CD14-positive monocyte (primary cell): ENCODE results near the gene BTN3A1. TPM values are rescaled to one million over a fixed set of nuclear protein-coding genes. Genes with fewer than 3 reads are reported as not detected.

Experiments used
- DNase-seq, 3 donors: peaks; one replicate each; pipeline ENCODE4 v3.0.0-alpha.2; 2011 to 2022
- H2AFZ ChIP-seq: 2 replicates; pipeline ENCODE4 v1.6.0; 2012; ENCODE audit warnings: mild to moderate bottlenecking, low read depth, low read length, inconsistent platforms; ENCODE audit not compliant: insufficient read depth, poor library complexity, severe bottlenecking
- H3K27ac ChIP-seq, 2 donors: 1 replicate in 1 of 2; 2 replicates in 1 of 2; pipeline ENCODE4 v1.5.1; 2012 to 2013; ENCODE audit warnings: low read length in 2 of 2, control low read depth in 1 of 2, inconsistent platforms in 1 of 2, low read depth in 1 of 2, mild to moderate bottlenecking in 1 of 2
- H3K27me3 ChIP-seq, 2 donors: one replicate each; pipeline versions ENCODE4 v1.6.0 to v1.6.1; 2011 to 2013; ENCODE audit warnings: low read length in 2 of 2; ENCODE audit not compliant: control insufficient read depth in 2 of 2, insufficient read depth in 2 of 2
- H3K36me3 ChIP-seq, 2 donors: replicated peaks in 1 of 2; 1 replicate in 1 of 2; 2 replicates in 1 of 2; pipeline versions ENCODE4 v1.5.1 to v1.6.1; 2012 to 2013; ENCODE audit warnings: low read length in 2 of 2, control low read depth in 1 of 2, inconsistent platforms in 1 of 2, mild to moderate bottlenecking in 1 of 2; ENCODE audit not compliant: insufficient read depth in 2 of 2, control insufficient read depth in 1 of 2
- H3K4me1 ChIP-seq, 2 donors: 1 replicate in 1 of 2; 2 replicates in 1 of 2; pipeline versions ENCODE4 v1.5.1 to v1.6.1; 2012 to 2013; ENCODE audit warnings: low read length in 2 of 2, control low read depth in 1 of 2, inconsistent platforms in 1 of 2, mild to moderate bottlenecking in 1 of 2, moderate library complexity in 1 of 2; ENCODE audit not compliant: insufficient read depth in 2 of 2, control insufficient read depth in 1 of 2
- H3K4me2 ChIP-seq: replicated peaks from 2 replicates; pipeline ENCODE3; 2012; ENCODE audit warnings: low read length, moderate library complexity, mild to moderate bottlenecking; ENCODE audit not compliant: poor library complexity, severe bottlenecking; ENCODE audit errors: extremely low read depth
- H3K4me3 ChIP-seq, 3 experiments: fragments of 200-600 bp in 1 of 3; sonication (generic) in 1 of 3; replicated peaks in 1 of 3; 1 replicate in 2 of 3; 2 replicates in 1 of 3; pipeline ENCODE4 v1.5.1; 2011 to 2013; ENCODE audit warnings: low read length in 3 of 3, mild to moderate bottlenecking in 3 of 3, control low read depth in 2 of 3, low read depth in 2 of 3, inconsistent platforms in 1 of 3, moderate library complexity in 1 of 3
- H3K79me2 ChIP-seq: 2 replicates; pipeline ENCODE4 v1.6.0; 2012; ENCODE audit warnings: mild to moderate bottlenecking, control low read depth, inconsistent platforms, low read length, moderate library complexity; ENCODE audit not compliant: insufficient read depth
- H3K9ac ChIP-seq: 2 replicates; pipeline ENCODE4 v1.6.0; 2017; ENCODE audit warnings: low read length, mild to moderate bottlenecking; ENCODE audit not compliant: insufficient read depth, poor library complexity, severe bottlenecking
- H3K9me3 ChIP-seq, 2 donors: replicated peaks in 1 of 2; 1 replicate in 1 of 2; 2 replicates in 1 of 2; pipeline versions ENCODE4 v1.5.1 to v1.6.1; 2012 to 2013; ENCODE audit warnings: low read length in 2 of 2, control low read depth in 1 of 2; ENCODE audit not compliant: control insufficient read depth in 1 of 2, insufficient read depth in 1 of 2
- H4K20me1 ChIP-seq: 2 replicates; pipeline ENCODE4 v1.6.0; 2012; ENCODE audit warnings: mild to moderate bottlenecking, low read length, control low read depth, moderate library complexity; ENCODE audit not compliant: insufficient read depth
- H3K27ac Mint-ChIP-seq, 7 donors: one replicate each; pipeline ENCODE4 v1.8.0; 2020; ENCODE audit warnings: mild to moderate bottlenecking in 7 of 7, mixed read lengths in 7 of 7, moderate library complexity in 6 of 7, inconsistent platforms in 2 of 7
- H3K27me3 Mint-ChIP-seq, 3 donors: one replicate each; pipeline ENCODE4 v1.8.0; 2021 to 2022; ENCODE audit warnings: low read depth in 3 of 3, mild to moderate bottlenecking in 3 of 3, mixed read lengths in 3 of 3, moderate library complexity in 3 of 3, inconsistent platforms in 1 of 3
- H3K36me3 Mint-ChIP-seq, 2 donors: one replicate each; pipeline ENCODE4 v1.8.0; 2020; ENCODE audit warnings: mixed read lengths in 2 of 2, inconsistent platforms in 1 of 2, mild to moderate bottlenecking in 1 of 2
- H3K4me1 Mint-ChIP-seq: one replicate; pipeline ENCODE4 v1.8.0; 2020; ENCODE audit warnings: mild to moderate bottlenecking, mixed read lengths
- H3K4me3 Mint-ChIP-seq, 2 donors: one replicate each; pipeline ENCODE4 v1.8.0; 2020; ENCODE audit warnings: mild to moderate bottlenecking in 2 of 2, mixed read lengths in 2 of 2, moderate library complexity in 1 of 2
- H3K9me3 Mint-ChIP-seq, 7 donors: one replicate each; pipeline ENCODE4 v1.8.0; 2020 to 2022; ENCODE audit warnings: mixed read lengths in 7 of 7, mild to moderate bottlenecking in 6 of 7, moderate library complexity in 6 of 7, inconsistent platforms in 2 of 7
- WGBS: methylation state at CpG from one replicate; pipeline ENCODE4 v1.1.5; 2013; ENCODE audit warnings: missing lambda C conversion rate; ENCODE audit not compliant: insufficient coverage; 5-methylcytosine and 5-hydroxymethylcytosine counted together
- intact Hi-C, 2 donors: fragments of 100-400 bp; cut with micrococcal nuclease; formaldehyde crosslinking; loops; one replicate each; pipeline versions ENCODE4 v1.15.0 to v1.15.1; 2023
- polyA plus RNA-seq, 3 donors: library from polyadenylated mRNA; depleted of rRNA in 1 of 3; unstranded in 2 of 3; stranded (reverse) in 1 of 3; fragments of 300-500 nt in 2 of 3; fragments of >200 nt in 1 of 3; fragmentation: Illumina TruSeq in 2 of 3; gene quantifications; 1 replicate in 2 of 3; 2 replicates in 1 of 3; pipeline ENCODE4 v1.2.3, GENCODE V29; 2012 to 2021
- TF ChIP-seq, protein P1 (sequence below): fragments of 200-600 bp; IDR thresholded peaks from one replicate; pipeline ENCODE4 v1.8.0; 2022; ENCODE audit warnings: antibody characterized with exemption, mild to moderate bottlenecking

The BTN3A1 gene
- polyA plus RNA-seq, 3 donors, result 19.7 to 114 (median 25.1) TPM

DNA sequence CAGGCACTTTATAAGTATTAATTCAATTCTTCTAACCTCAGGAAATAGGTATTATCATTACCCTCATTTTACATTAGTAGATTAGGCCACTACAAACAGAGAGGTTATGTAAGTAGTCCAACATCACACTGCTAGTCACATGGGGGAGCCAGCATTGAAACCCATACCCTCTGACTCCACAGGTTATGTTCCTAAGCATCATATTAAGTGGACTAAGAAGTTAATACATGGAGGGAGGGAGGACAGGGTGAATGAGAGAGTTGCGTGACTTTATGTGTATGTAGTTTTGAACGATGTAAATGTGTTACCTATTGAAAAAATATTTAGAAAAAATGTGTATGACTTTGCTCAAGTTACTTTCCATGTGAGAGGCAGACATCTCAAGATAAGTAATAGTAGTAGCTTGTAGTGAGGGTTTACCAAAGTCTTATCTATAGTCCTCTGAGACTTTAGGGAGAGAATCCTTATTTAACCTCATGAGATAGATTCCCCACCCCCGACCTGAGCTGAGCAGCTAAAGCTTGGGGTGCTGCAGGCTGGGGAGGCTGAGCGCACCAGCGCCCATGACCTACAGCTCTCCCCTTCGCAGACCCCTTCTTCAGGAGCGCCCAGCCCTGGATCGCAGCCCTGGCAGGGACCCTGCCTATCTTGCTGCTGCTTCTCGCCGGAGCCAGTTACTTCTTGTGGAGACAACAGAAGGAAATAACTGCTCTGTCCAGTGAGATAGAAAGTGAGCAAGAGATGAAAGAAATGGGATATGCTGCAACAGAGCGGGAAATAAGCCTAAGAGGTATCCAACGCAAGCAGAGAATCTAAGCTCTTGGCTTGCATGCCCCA is 29.5 kb upstream of the BTN3A1 start:
- TF ChIP-seq, protein P1, sequence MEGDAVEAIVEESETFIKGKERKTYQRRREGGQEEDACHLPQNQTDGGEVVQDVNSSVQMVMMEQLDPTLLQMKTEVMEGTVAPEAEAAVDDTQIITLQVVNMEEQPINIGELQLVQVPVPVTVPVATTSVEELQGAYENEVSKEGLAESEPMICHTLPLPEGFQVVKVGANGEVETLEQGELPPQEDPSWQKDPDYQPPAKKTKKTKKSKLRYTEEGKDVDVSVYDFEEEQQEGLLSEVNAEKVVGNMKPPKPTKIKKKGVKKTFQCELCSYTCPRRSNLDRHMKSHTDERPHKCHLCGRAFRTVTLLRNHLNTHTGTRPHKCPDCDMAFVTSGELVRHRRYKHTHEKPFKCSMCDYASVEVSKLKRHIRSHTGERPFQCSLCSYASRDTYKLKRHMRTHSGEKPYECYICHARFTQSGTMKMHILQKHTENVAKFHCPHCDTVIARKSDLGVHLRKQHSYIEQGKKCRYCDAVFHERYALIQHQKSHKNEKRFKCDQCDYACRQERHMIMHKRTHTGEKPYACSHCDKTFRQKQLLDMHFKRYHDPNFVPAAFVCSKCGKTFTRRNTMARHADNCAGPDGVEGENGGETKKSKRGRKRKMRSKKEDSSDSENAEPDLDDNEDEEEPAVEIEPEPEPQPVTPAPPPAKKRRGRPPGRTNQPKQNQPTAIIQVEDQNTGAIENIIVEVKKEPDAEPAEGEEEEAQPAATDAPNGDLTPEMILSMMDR, result no peak
- H3K36me3 ChIP-seq, result peaks cover 69 to 85% of the 10 kb centered on the region in 2 donors
- no peaks in the 10 kb centered on the region for H3K9me3 ChIP-seq
- H3K9ac ChIP-seq, result no peak overlapping the region
- Mint-ChIP-seq H3K27me3 (no peaks in the 10 kb centered on the region), H3K27ac (no peak overlapping the region), H3K4me1 (peaks cover 32% of the 10 kb centered on the region), H3K4me3 (no peak overlapping the region), H3K9me3 (peaks cover 0 to 2% (median 0%) of the 10 kb centered on the region in 7 donors), H3K36me3 (peaks cover 83 to 91% of the 10 kb centered on the region in 2 donors)
- WGBS, result 89% methylated on average over 10 of the region's 12 CpGs
- no peak for DNase-seq
- H3K4me3 ChIP-seq, result no peak overlapping the region
- no peak overlapping the region for H2AFZ ChIP-seq
- H3K79me2 ChIP-seq, result peaks cover 10% of the 10 kb centered on the region
- no peak overlapping the region for H3K4me2 ChIP-seq
- H3K27me3 ChIP-seq, result no peaks in the 10 kb centered on the region
- H3K4me1 ChIP-seq, result peaks cover 14 to 15% of the 10 kb centered on the region in 2 donors
- no peak overlapping the region for H3K27ac ChIP-seq
- peaks cover 4% of the 10 kb centered on the region for H4K20me1 ChIP-seq
- intact Hi-C loops, result no loop called here

- H3K4me1 ChIP-seq, result peaks cover 7 to 8% of the 10 kb centered on the region in 2 donors
- Mint-ChIP-seq H3K9me3 (peaks cover 0 to 2% (median 0%) of the 10 kb centered on the region in 7 donors), H3K27ac (peak overlapping the region in 5 of 7 donors; percentile 18 to 82 (median 30)), H3K27me3 (no peaks in the 10 kb centered on the region), H3K4me1 (peaks cover 31% of the 10 kb centered on the region), H3K36me3 (peaks cover 65 to 74% of the 10 kb centered on the region in 2 donors), H3K4me3 (no peak overlapping the region)
- no peak overlapping the region for H2AFZ ChIP-seq
- H3K4me3 ChIP-seq, result no peak overlapping the region
- peak overlapping the region in 1 of 2 donors; percentile 20 for H3K27ac ChIP-seq
- H3K27me3 ChIP-seq, result no peaks in the 10 kb centered on the region
- no peak overlapping the region for H3K9ac ChIP-seq
- no peaks in the 10 kb centered on the region for H3K79me2 ChIP-seq
- WGBS, result 33% methylated on average over 1 of the region's 3 CpGs
- no peaks in the 10 kb centered on the region for H3K9me3 ChIP-seq
- TF ChIP-seq, protein P1, result no peak
- no peak overlapping the region for H3K4me2 ChIP-seq
- peaks cover 56 to 73% of the 10 kb centered on the region in 2 donors for H3K36me3 ChIP-seq
- no peaks in the 10 kb centered on the region for H4K20me1 ChIP-seq
- DNase-seq, result no peak
- intact Hi-C loops, result no loop called here
Observed at GRCh38 chr6:26375270-26375669, 26.8 kb upstream of the BTN3A1 start.
